Right atrium auricular region (tissue), 2 donors: ENCODE data around the gene GCSH. TPM values are rescaled to one million over a fixed set of nuclear protein-coding genes. Genes with fewer than 3 reads are reported as not detected.

Experiments
- DNase-seq: peaks from one replicate; pipeline ENCODE4 v3.0.0-alpha.2; 2019; ENCODE audit warnings: low spot score
- H3K27ac ChIP-seq, 2 donors: fragments of 200-600 bp; sonication (generic); 1 replicate in 1 of 2; 2 replicates in 1 of 2; pipeline ENCODE4 v1.5.1; 2016 to 2019
- H3K27me3 ChIP-seq, 2 donors: fragments of 200-600 bp; sonication (generic); one replicate each; pipeline versions ENCODE4 v1.5.1 to v1.6.0; 2017 to 2019
- H3K36me3 ChIP-seq: fragments of 200-600 bp; sonication (generic); one replicate; pipeline ENCODE4 v1.5.1; 2016
- H3K4me1 ChIP-seq, 2 donors: fragments of 200-600 bp; sonication (generic); one replicate each; pipeline versions ENCODE4 v1.5.1 to v1.6.0; 2017 to 2019
- H3K4me3 ChIP-seq, 2 donors: fragments of 200-600 bp; sonication (generic); 1 replicate in 1 of 2; 2 replicates in 1 of 2; pipeline ENCODE4 v1.5.1; 2017 to 2019; ENCODE audit warnings: mild to moderate bottlenecking in 1 of 2, moderate library complexity in 1 of 2
- H3K9me3 ChIP-seq, 2 donors: fragments of 200-600 bp; sonication (generic); one replicate each; pipeline ENCODE4 v1.5.1; 2019
- total RNA-seq, 2 donors: library from RNA; depleted of rRNA; stranded (reverse); fragments of >200 nt; gene quantifications; one replicate each; pipeline ENCODE4 v1.1.0, GENCODE V29; 2016
- TF ChIP-seq, protein P1 (sequence below), 2 donors: fragments of 200-600 bp; sonication (generic); IDR thresholded peaks; one replicate each; pipeline ENCODE4 v1.5.1; 2019; ENCODE audit warnings: antibody characterized with exemption in 2 of 2

Gene GCSH
- total RNA-seq, 2 donors from 2014 or later, result 12.3 to 16.9 TPM

DNA sequence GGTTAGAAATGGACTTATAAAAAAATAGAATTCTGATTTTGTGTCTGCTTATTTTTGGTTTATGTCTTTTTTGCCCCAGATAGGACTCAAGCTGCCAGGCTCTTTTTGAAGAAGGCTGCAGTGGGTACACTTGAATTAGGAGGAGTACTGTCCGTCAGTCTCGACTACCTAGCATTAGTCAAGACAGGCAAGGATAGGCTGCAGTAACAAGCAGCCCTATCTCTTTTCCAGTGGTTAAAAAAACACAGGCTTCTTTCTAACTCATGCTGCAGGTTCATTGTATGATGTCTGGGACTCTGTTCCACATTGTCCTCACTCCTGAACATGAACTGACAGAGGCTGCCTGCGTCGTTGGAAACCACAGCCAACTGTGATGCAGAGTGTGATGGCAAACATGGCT, 27.1 kb downstream of the GCSH start:
- no peaks in the 10 kb centered on the region for H3K9me3 ChIP-seq
- H3K36me3 ChIP-seq, result no peaks in the 10 kb centered on the region
- H3K4me1 ChIP-seq, result no peaks in the 10 kb centered on the region
- no peak overlapping the region for H3K4me3 ChIP-seq
- no peak overlapping the region for H3K27ac ChIP-seq
- DNase-seq, result no peak
- H3K27me3 ChIP-seq, result no peaks in the 10 kb centered on the region
- TF ChIP-seq, protein P1, sequence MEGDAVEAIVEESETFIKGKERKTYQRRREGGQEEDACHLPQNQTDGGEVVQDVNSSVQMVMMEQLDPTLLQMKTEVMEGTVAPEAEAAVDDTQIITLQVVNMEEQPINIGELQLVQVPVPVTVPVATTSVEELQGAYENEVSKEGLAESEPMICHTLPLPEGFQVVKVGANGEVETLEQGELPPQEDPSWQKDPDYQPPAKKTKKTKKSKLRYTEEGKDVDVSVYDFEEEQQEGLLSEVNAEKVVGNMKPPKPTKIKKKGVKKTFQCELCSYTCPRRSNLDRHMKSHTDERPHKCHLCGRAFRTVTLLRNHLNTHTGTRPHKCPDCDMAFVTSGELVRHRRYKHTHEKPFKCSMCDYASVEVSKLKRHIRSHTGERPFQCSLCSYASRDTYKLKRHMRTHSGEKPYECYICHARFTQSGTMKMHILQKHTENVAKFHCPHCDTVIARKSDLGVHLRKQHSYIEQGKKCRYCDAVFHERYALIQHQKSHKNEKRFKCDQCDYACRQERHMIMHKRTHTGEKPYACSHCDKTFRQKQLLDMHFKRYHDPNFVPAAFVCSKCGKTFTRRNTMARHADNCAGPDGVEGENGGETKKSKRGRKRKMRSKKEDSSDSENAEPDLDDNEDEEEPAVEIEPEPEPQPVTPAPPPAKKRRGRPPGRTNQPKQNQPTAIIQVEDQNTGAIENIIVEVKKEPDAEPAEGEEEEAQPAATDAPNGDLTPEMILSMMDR (IDR thresholded peaks at IDR 0.05), result no peak

- Histone ChIP-seq H3K27ac (no peak overlapping the region), H3K4me1 (no peaks in the 10 kb centered on the region), H3K9me3 (no peaks in the 10 kb centered on the region), H3K4me3 (no peak overlapping the region), H3K36me3 (no peaks in the 10 kb centered on the region), H3K27me3 (no peaks in the 10 kb centered on the region)
- TF ChIP-seq, protein P1 (IDR thresholded peaks at IDR 0.05), result no peak
- no peak for DNase-seq
Observed at GRCh38 chr16:81067166-81067565, 29.0 kb downstream of the GCSH start.

GRCh38 chr16:81066681-81067080, 29.5 kb downstream of the GCSH start:
- no peaks in the 10 kb centered on the region for H3K27me3 ChIP-seq

DNA sequence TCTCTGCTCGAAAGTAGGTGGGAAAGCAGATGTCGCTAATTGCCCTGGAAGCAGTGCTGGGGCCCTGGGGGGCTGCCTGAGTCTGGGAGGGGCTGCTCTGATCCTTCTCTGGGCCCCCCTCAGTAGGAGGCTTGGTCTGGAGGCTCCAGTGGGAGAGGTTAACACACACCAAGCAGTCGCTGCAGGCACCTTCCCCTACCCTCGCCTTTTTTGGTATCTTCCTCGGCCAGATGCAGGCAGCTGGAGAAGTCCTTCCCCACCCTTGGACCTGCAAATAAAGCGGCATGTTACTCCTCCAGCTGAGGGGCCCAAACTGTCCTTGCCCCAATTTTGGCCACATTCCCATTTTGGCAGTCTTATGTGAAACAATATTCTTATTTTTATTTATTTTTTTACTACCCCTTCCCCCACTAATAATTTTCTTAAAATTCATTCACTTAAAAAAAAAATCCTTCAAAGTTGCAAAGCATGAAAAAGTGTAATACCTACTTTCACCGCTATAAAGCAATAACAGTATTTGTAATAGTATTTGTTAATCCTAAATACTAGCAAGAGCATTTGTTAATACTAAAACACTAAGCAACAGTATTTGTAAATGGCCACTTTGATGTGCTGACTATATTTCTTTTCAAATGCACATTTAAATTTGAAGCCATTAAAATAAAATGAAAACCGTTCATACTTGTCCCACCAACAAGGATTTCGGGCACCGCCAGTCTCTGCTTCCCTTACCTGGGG, 34.2 kb downstream of the GCSH start:
- no peak overlapping the region for H3K27ac ChIP-seq
- no peaks in the 10 kb centered on the region for H3K27me3 ChIP-seq
- no peak overlapping the region for H3K4me3 ChIP-seq
- no peaks in the 10 kb centered on the region for H3K4me1 ChIP-seq
- TF ChIP-seq, protein P1 (IDR thresholded peaks at IDR 0.05), result no peak
- H3K9me3 ChIP-seq, result no peaks in the 10 kb centered on the region
- H3K36me3 ChIP-seq, result no peaks in the 10 kb centered on the region
- no peak for DNase-seq

More at GRCh38 chr16:81066681-81067080, 29.5 kb downstream of the GCSH start:
- DNase-seq, result no peak
- TF ChIP-seq, protein P1 (IDR thresholded peaks at IDR 0.05), result no peak
- H3K4me3 ChIP-seq, result no peak overlapping the region
- no peaks in the 10 kb centered on the region for H3K36me3 ChIP-seq
- H3K27ac ChIP-seq, result no peak overlapping the region
- H3K4me1 ChIP-seq, result no peaks in the 10 kb centered on the region
- no peaks in the 10 kb centered on the region for H3K9me3 ChIP-seq

GRCh38 chr16:81061307-81061640, 34.9 kb downstream of the GCSH start:
- no peaks in the 10 kb centered on the region for H3K27me3 ChIP-seq
- no peaks in the 10 kb centered on the region for H3K36me3 ChIP-seq
- H3K27ac ChIP-seq, result no peak overlapping the region
- H3K9me3 ChIP-seq, result no peaks in the 10 kb centered on the region
- H3K4me3 ChIP-seq, result no peak overlapping the region
- H3K4me1 ChIP-seq, result no peaks in the 10 kb centered on the region
- DNase-seq, result no peak
- TF ChIP-seq, protein P1 (IDR thresholded peaks at IDR 0.05), result no peak
